Stimulated activated naive CD4-positive, alpha-beta T cell treated with Interleukin-2 at 50 U/mL for 16 hours (primary cell): ENCODE measurements around the gene BACE2.
"Not testable (repeated sequence)": the region's sequence is repeated elsewhere in the genome, so short reads cannot be mapped to it uniquely, and the experiment has no call there.

Experiments
- DNase-seq: peaks from one replicate; lab custom pipeline; 2025; lab: John Stamatoyannopoulos, UW

The BACE2 gene

GRCh38 chr21:41215856-41216408 is 48.0 kb downstream of the BACE2 start:
- DNase-seq = no peak

GRCh38 chr21:41216486-41216885 is 48.5 kb downstream of the BACE2 start:
- DNase-seq = no peak

GRCh38 chr21:41217671-41218385 is 49.9 kb downstream of the BACE2 start:
- no peak for DNase-seq

- no peak for DNase-seq
These were observed 51.7 kb downstream of the BACE2 start for GRCh38 chr21:41219498-41220207.

- DNase-seq = no peak
These were observed 52.3 kb downstream of the BACE2 start for GRCh38 chr21:41220208-41220733.

GRCh38 chr21:41222247-41223068 is 54.5 kb downstream of the BACE2 start:
- no peak for DNase-seq

GRCh38 chr21:41226853-41227252 is 58.9 kb downstream of the BACE2 start:
- DNase-seq = no peak

GRCh38 chr21:41227357-41228005 is 59.5 kb downstream of the BACE2 start:
- DNase-seq = no peak

- DNase-seq = no peak
These were observed 60.0 kb downstream of the BACE2 start for GRCh38 chr21:41228006-41228370.

- no peak for DNase-seq
These were observed 60.5 kb downstream of the BACE2 start for GRCh38 chr21:41228492-41228891.

- no peak for DNase-seq
These were observed 61.0 kb downstream of the BACE2 start for GRCh38 chr21:41228958-41229357.

GRCh38 chr21:41229509-41230248 is 61.7 kb downstream of the BACE2 start:
- DNase-seq = no peak

- DNase-seq = no peak
These were observed 62.5 kb downstream of the BACE2 start for GRCh38 chr21:41230497-41230896.

GRCh38 chr21:41231060-41231459 is 63.1 kb downstream of the BACE2 start:
- no peak for DNase-seq

GRCh38 chr21:41232013-41232412 is 64.1 kb downstream of the BACE2 start:
- DNase-seq = no peak

- no peak for DNase-seq
These were observed 66.0 kb downstream of the BACE2 start for GRCh38 chr21:41233916-41234315.

- DNase-seq = no peak
These were observed 66.6 kb downstream of the BACE2 start for GRCh38 chr21:41234569-41234968.

- no peak for DNase-seq
These were observed 67.2 kb downstream of the BACE2 start for GRCh38 chr21:41235201-41235600.

- no peak for DNase-seq
These were observed 68.5 kb downstream of the BACE2 start for GRCh38 chr21:41236352-41236973.

- not testable (repeated sequence) for DNase-seq
These were observed 70.3 kb downstream of the BACE2 start for GRCh38 chr21:41238081-41238796.
